PC-3 (cell line): ENCODE measurements around the gene IGIP.

Experiments
- CTCF ChIP-seq: fragments of 300-600 bp; sonication (generic); conservative IDR thresholded peaks from 2 replicates; pipeline ENCODE4 v1.5.1; 2017; ENCODE audit warnings: antibody characterized with exemption, low read depth, mild to moderate bottlenecking, low read length
- EZH2 ChIP-seq: fragments of 300-600 bp; sonication (generic); IDR thresholded peaks from one replicate; pipeline ENCODE4 v1.6.1; 2017; ENCODE audit warnings: antibody characterized with exemption, mild to moderate bottlenecking, low read length; ENCODE audit not compliant: unreplicated experiment

GRCh38 chr5:140142856-140143255 lies 17.1 kb downstream of the IGIP start:
- TF ChIP-seq EZH2, result no peak
- TF ChIP-seq CTCF, result no peak
